RWPE2 (cell line): ENCODE data around the gene DNAH3.

ENCODE experiments used
- ATAC-seq: fragments of 200-7000 bp; cut with Tn5 transposase; 3 replicates; pipeline ENCODE4 v1.9.1; 2021; ENCODE audit warnings: low read depth
- DNase-seq: peaks from one replicate; pipeline ENCODE4 v3.0.0-alpha.2; 2020; ENCODE audit warnings: low spot score
- H3K27ac ChIP-seq: fragments of 450-650 bp; 2 replicates; pipeline ENCODE4 v1.5.1; 2017; ENCODE audit warnings: mild to moderate bottlenecking; ENCODE audit not compliant: poor library complexity, severe bottlenecking
- H3K27me3 ChIP-seq: fragments of 250-450 bp; sonication (Bioruptor Pico); 2 replicates; pipeline ENCODE4 v1.5.1; 2021; ENCODE audit warnings: mild to moderate bottlenecking, moderate library complexity; ENCODE audit not compliant: insufficient read depth, poor library complexity, severe bottlenecking
- H3K36me3 ChIP-seq: fragments of 250-450 bp; sonication (Bioruptor Pico); 2 replicates; pipeline ENCODE4 v1.5.1; 2020; ENCODE audit warnings: low read depth, mild to moderate bottlenecking, moderate library complexity
- H3K4me1 ChIP-seq: fragments of 250-450 bp; sonication (Bioruptor Pico); 2 replicates; pipeline ENCODE4 v1.5.1; 2021; ENCODE audit warnings: mild to moderate bottlenecking, moderate library complexity; ENCODE audit not compliant: insufficient read depth, poor library complexity, severe bottlenecking
- H3K4me3 ChIP-seq: fragments of 250-450 bp; sonication (Bioruptor Pico); 2 replicates; pipeline ENCODE4 v1.5.1; 2021; ENCODE audit warnings: mild to moderate bottlenecking, moderate library complexity; ENCODE audit not compliant: severe bottlenecking
- H3K9me3 ChIP-seq: fragments of 250-450 bp; sonication (Bioruptor Pico); 2 replicates; pipeline ENCODE4 v1.5.1; 2021; ENCODE audit warnings: mild to moderate bottlenecking, moderate library complexity; ENCODE audit not compliant: severe bottlenecking
- CTCF ChIP-seq: fragments of 450-650 bp; IDR thresholded peaks from one replicate; pipeline ENCODE4 v1.5.1; 2017; ENCODE audit warnings: mild to moderate bottlenecking, moderate library complexity; ENCODE audit not compliant: poor library complexity, severe bottlenecking

The DNAH3 gene

GRCh38 chr16:20954574-20954973 is 196.1 kb downstream of the DNAH3 start:
- Histone ChIP-seq H3K4me3 (no peak overlapping the region), H3K27ac (no peak overlapping the region), H3K36me3 (no peaks in the 10 kb centered on the region), H3K9me3 (no peaks in the 10 kb centered on the region), H3K4me1 (no peaks in the 10 kb centered on the region), H3K27me3 (no peaks in the 10 kb centered on the region)
- ATAC-seq (no peak), DNase-seq (no peak)
- TF ChIP-seq CTCF: no peak

GRCh38 chr16:20952139-20952920 is 198.3 kb downstream of the DNAH3 start:
- no peak for TF ChIP-seq CTCF

GRCh38 chr16:20950294-20950693 is 200.4 kb downstream of the DNAH3 start:
- Histone ChIP-seq H3K9me3 (no peaks in the 10 kb centered on the region), H3K27me3 (no peaks in the 10 kb centered on the region), H3K36me3 (no peaks in the 10 kb centered on the region), H3K4me1 (no peaks in the 10 kb centered on the region), H3K27ac (no peak overlapping the region), H3K4me3 (no peak overlapping the region)
- no peak for TF ChIP-seq CTCF
- ATAC-seq: no peak
- DNase-seq: no peak

More at GRCh38 chr16:20952139-20952920, 198.3 kb downstream of the DNAH3 start:
- Histone ChIP-seq H3K36me3 (no peaks in the 10 kb centered on the region), H3K27me3 (no peaks in the 10 kb centered on the region), H3K9me3 (no peaks in the 10 kb centered on the region), H3K4me1 (no peaks in the 10 kb centered on the region), H3K27ac (no peak overlapping the region), H3K4me3 (no peak overlapping the region)
- no peak for DNase-seq
- ATAC-seq: peak; percentile 67

GRCh38 chr16:20949660-20950059 is 201.0 kb downstream of the DNAH3 start:
- DNase-seq (no peak), ATAC-seq (no peak)
- Histone ChIP-seq H3K27me3 (no peaks in the 10 kb centered on the region), H3K9me3 (no peaks in the 10 kb centered on the region), H3K4me1 (no peaks in the 10 kb centered on the region), H3K27ac (no peak overlapping the region), H3K36me3 (no peaks in the 10 kb centered on the region), H3K4me3 (no peak overlapping the region)
- TF ChIP-seq CTCF: no peak

- no peak for DNase-seq
- no peak for TF ChIP-seq CTCF
These were observed 202.2 kb downstream of the DNAH3 start for GRCh38 chr16:20948444-20948843.

More at GRCh38 chr16:20948444-20948843, 202.2 kb downstream of the DNAH3 start:
- Histone ChIP-seq H3K27me3 (no peaks in the 10 kb centered on the region), H3K4me1 (no peaks in the 10 kb centered on the region), H3K36me3 (no peaks in the 10 kb centered on the region), H3K9me3 (no peaks in the 10 kb centered on the region), H3K4me3 (no peak overlapping the region), H3K27ac (no peak overlapping the region)
- no peak for ATAC-seq
